ENCODE results near the gene NUP210L.

NUP210L gene

DNA sequence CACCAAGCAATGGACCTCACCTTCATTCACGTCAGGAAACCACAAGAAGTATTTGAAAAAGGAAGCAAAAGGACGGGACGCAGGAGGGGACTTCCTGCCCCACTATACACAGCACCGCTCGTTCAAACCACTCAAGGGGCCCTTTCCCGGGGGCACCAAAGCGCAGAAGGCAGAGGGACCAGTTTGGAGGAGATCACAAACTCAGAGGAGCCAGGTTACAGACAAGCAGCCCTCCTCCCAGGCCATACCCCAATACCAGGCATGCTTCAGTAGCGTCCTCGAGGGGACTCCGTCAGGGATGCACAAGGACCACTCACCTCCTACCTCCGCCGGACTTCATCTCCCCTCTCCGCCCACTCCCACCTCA is 197.1 kb downstream of the NUP210L start:
- peak overlapping the region; percentile 65 for H3K4me3 ChIP-seq (ENCODE audit: low read depth, low read length)
- in situ Hi-C loops (cut with HindIII; ENCODE audit: low sequenced_read_pairs): no loop called here
- peak; percentile 35 for DNase-seq (ENCODE audit: low read depth, low spot score)
- TF ChIP-seq, protein P1, sequence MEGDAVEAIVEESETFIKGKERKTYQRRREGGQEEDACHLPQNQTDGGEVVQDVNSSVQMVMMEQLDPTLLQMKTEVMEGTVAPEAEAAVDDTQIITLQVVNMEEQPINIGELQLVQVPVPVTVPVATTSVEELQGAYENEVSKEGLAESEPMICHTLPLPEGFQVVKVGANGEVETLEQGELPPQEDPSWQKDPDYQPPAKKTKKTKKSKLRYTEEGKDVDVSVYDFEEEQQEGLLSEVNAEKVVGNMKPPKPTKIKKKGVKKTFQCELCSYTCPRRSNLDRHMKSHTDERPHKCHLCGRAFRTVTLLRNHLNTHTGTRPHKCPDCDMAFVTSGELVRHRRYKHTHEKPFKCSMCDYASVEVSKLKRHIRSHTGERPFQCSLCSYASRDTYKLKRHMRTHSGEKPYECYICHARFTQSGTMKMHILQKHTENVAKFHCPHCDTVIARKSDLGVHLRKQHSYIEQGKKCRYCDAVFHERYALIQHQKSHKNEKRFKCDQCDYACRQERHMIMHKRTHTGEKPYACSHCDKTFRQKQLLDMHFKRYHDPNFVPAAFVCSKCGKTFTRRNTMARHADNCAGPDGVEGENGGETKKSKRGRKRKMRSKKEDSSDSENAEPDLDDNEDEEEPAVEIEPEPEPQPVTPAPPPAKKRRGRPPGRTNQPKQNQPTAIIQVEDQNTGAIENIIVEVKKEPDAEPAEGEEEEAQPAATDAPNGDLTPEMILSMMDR (IDR thresholded peaks at IDR 0.05; ENCODE audit: low read depth, low read length): no peak

- in situ Hi-C loops (cut with HindIII; ENCODE audit: low sequenced_read_pairs): no loop called here
- TF ChIP-seq, protein P1 (IDR thresholded peaks at IDR 0.05; ENCODE audit: low read depth, low read length): no peak
These were observed 197.7 kb downstream of the NUP210L start for GRCh38 chr1:153956997-153957715.

GRCh38 chr1:153954826-153955225 is 200.0 kb downstream of the NUP210L start:
- no peak overlapping the region for H3K4me3 ChIP-seq (ENCODE audit: low read depth, low read length)
- TF ChIP-seq, protein P1 (IDR thresholded peaks at IDR 0.05; ENCODE audit: low read depth, low read length): no peak
- DNase-seq (ENCODE audit: low read depth, low spot score): no peak
- in situ Hi-C loops (cut with HindIII; ENCODE audit: low sequenced_read_pairs): no loop called here

More at GRCh38 chr1:153956997-153957715, 197.7 kb downstream of the NUP210L start:
- no peak for DNase-seq (ENCODE audit: low read depth, low spot score)
- H3K4me3 ChIP-seq (ENCODE audit: low read depth, low read length): peak overlapping the region; percentile 65

GRCh38 chr1:153953859-153954365 is 201.0 kb downstream of the NUP210L start:
- H3K4me3 ChIP-seq (ENCODE audit: low read depth, low read length): no peak overlapping the region

GRCh38 chr1:153951801-153952200 is 203.1 kb downstream of the NUP210L start:
- H3K4me3 ChIP-seq (ENCODE audit: low read depth, low read length): no peak overlapping the region
- no peak for DNase-seq (ENCODE audit: low read depth, low spot score)
- TF ChIP-seq, protein P1 (IDR thresholded peaks at IDR 0.05; ENCODE audit: low read depth, low read length): no peak
- in situ Hi-C loops (cut with HindIII; ENCODE audit: low sequenced_read_pairs): no loop called here

More at GRCh38 chr1:153953859-153954365, 201.0 kb downstream of the NUP210L start:
- in situ Hi-C loops (cut with HindIII; ENCODE audit: low sequenced_read_pairs): no loop called here
- no peak for DNase-seq (ENCODE audit: low read depth, low spot score)
- TF ChIP-seq, protein P1 (IDR thresholded peaks at IDR 0.05; ENCODE audit: low read depth, low read length): no peak

DNA sequence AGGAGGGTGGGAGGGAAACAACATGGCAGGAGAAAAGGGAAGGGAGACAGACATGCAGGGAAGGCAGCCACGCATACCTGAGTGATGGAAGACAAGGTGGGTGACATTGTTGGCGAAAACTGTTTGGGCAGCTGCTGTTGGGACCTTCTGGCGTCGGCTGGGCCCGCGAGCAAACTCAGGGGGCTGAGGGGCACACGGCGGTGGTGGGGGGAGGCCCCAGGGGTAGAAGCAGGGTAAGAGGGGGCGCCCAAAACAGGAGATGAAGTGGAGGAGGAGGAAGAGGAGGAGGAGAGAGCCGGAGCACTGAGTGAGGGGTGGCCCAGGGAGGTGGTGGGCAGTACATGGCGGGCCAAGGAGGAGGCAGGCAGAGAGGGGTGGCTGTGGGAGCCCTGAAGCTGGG is 203.7 kb downstream of the NUP210L start:
- no peak for DNase-seq (ENCODE audit: low read depth, low spot score)
- H3K4me3 ChIP-seq (ENCODE audit: low read depth, low read length): no peak overlapping the region
- TF ChIP-seq, protein P1 (IDR thresholded peaks at IDR 0.05; ENCODE audit: low read depth, low read length): no peak
- in situ Hi-C loops (cut with HindIII; ENCODE audit: low sequenced_read_pairs): no loop called here

Measured in astrocyte of the spinal cord (primary cell).